DMS 273 (cell line): ENCODE data around the gene TPSG1.
"Not testable (repeated sequence)": the region's sequence is repeated elsewhere in the genome, so short reads cannot be mapped to it uniquely, and the experiment has no call there.

ENCODE experiments used
- DNase-seq: peaks from one replicate; lab custom pipeline; 2025; ENCODE audit not compliant: unreplicated experiment; lab: John Stamatoyannopoulos, UW

TPSG1 gene

GRCh38 chr16:1232049-1232748 lies 7.1 kb upstream of the TPSG1 start:
- not testable (repeated sequence) for DNase-seq

GRCh38 chr16:1231301-1231700 lies 6.2 kb upstream of the TPSG1 start:
- DNase-seq, result not testable (repeated sequence)

GRCh38 chr16:1230471-1231212 lies 5.6 kb upstream of the TPSG1 start:
- DNase-seq, result not testable (repeated sequence)

GRCh38 chr16:1230084-1230470 lies 5.0 kb upstream of the TPSG1 start, which contains the start of gene TPSB2:
TSS of gene TPSB2 (minus strand) at chr16:1230184. CDS start at chr16:1229951, 233 bp downstream.
- not testable (repeated sequence) for DNase-seq

GRCh38 chr16:1229476-1229875 lies 4.4 kb upstream of the TPSG1 start:
- DNase-seq, result not testable (repeated sequence)

- not testable (repeated sequence) for DNase-seq
Measured at GRCh38 chr16:1228227-1228626, 3.2 kb upstream of the TPSG1 start.

- not testable (repeated sequence) for DNase-seq
Measured at GRCh38 chr16:1226692-1227091, 1.6 kb upstream of the TPSG1 start.

GRCh38 chr16:1225728-1226311 lies 752 bp upstream of the TPSG1 start:
- not testable (repeated sequence) for DNase-seq

- no peak for DNase-seq
Measured at GRCh38 chr16:1224558-1224957, 510 bp downstream of the TPSG1 start.

GRCh38 chr16:1223355-1224214 lies 1.5 kb downstream of the TPSG1 start:
- no peak for DNase-seq

GRCh38 chr16:1222553-1223354 lies 2.3 kb downstream of the TPSG1 start:
- no peak for DNase-seq

- peak; percentile 43 for DNase-seq
Measured at GRCh38 chr16:1221628-1222552, 3.2 kb downstream of the TPSG1 start.

GRCh38 chr16:1220841-1221627 lies 4.0 kb downstream of the TPSG1 start:
- no peak for DNase-seq

- no peak for DNase-seq
Measured at GRCh38 chr16:1220098-1220728, 4.9 kb downstream of the TPSG1 start.

- no peak for DNase-seq
Measured at GRCh38 chr16:1218930-1219611, 6.0 kb downstream of the TPSG1 start.

- DNase-seq, result no peak
Measured at GRCh38 chr16:1218061-1218929, 6.8 kb downstream of the TPSG1 start.
